NCI-H345 treated with DMSO at 0.1 percent for 48 hours (cell line): Measurements from ENCODE around the gene GDI2.
"Not testable (repeated sequence)": the region's sequence is repeated elsewhere in the genome, so short reads cannot be mapped to it uniquely, and the experiment has no call there.

ENCODE experiments used
- DNase-seq: peaks from one replicate; lab custom pipeline; 2025; ENCODE audit not compliant: unreplicated experiment; lab: John Stamatoyannopoulos, UW

Gene GDI2

DNA sequence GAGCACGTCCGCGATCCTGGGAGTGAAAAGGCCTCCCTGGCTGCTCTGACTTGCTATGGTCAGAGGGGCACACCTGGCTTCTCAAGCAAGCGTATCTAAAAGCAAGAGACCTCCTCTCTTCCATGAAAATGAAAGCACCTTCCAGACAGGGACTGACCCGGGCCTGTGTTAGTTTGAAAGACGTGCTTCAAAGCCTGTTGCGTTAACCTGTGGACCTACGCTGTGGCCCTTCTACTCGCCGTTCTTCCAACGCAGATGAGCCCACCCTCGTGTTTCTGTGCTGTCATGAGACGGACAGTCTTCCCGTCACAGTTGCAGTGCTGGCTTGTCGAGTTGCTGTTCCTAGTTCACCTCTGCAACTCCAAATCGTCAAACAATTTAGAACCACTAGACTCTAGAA, 15.5 kb upstream of the GDI2 start:
- no peak for DNase-seq

DNA sequence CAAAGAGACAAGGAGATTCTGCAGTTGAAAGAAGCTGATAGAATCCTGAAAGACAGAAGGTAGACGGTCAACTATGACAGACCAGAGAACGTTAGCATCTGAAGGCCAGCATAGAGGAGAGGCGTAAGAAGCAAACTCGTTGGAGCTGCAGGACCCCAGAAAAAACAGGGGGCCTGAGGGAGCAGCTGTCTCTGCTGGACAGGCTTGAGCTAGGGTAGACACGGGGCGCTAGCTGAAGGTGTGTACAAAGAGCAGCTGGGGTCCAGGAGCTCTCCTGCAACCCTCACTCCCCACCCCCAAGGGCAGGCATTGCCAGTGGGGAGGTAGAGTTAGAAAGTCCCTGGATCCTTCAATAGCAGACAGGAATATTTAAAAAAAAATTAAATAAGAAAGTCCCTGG, 14.6 kb upstream of the GDI2 start:
- no peak for DNase-seq

DNA sequence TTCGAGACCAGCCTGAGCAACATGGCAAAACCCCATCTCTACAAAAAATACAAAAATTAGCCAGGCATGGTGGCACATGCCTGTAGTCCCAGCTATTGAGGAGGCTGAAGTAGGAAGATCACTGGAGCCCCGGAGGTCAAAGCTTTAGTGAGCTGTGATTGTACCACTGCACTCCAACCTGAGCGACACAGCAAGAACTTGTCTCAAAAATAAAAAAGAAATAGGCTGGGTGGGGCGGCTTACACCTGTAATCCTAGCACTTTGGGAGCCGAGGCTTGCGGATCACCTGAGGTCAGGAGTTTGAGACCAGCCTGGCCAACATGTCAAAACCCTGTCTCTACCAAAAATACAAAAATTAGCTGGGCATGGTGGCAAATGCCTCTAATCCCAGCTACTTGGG, 13.3 kb upstream of the GDI2 start:
- DNase-seq: not testable (repeated sequence)

DNA sequence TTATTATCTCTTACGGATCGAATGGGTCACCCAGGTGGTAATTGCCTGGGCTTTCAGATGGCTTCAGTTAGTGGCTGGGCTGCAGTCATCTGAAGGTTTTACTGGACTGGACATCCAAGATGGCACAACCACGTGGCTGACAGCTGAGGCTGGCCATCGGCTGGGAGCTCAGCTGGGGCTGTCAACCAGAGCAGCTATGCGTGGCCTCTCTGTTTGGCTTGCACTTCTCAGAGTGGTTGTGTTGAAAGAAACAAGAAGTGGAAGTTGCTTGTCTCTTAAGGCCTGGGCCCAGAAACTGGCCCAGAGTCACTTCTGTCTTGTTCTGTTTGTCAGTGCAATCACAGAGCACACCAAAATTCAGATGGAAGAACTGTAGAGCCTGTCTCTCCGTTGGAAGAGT, 5.7 kb upstream of the GDI2 start:
- no peak for DNase-seq

DNA sequence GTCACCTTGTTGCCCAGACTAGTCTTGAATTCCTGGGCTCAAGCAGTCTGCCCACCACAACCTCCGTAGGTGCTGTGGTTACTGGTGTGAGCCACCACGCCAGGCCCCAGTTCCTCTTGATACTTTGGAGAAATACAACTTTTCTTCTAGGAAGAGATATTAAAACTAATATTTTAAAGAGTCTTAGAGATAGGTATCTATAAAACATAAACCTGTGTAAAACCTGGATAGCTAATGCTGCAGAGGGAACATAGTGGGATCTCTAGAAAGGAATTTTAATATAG, 4.8 kb upstream of the GDI2 start:
- no peak for DNase-seq

DNA sequence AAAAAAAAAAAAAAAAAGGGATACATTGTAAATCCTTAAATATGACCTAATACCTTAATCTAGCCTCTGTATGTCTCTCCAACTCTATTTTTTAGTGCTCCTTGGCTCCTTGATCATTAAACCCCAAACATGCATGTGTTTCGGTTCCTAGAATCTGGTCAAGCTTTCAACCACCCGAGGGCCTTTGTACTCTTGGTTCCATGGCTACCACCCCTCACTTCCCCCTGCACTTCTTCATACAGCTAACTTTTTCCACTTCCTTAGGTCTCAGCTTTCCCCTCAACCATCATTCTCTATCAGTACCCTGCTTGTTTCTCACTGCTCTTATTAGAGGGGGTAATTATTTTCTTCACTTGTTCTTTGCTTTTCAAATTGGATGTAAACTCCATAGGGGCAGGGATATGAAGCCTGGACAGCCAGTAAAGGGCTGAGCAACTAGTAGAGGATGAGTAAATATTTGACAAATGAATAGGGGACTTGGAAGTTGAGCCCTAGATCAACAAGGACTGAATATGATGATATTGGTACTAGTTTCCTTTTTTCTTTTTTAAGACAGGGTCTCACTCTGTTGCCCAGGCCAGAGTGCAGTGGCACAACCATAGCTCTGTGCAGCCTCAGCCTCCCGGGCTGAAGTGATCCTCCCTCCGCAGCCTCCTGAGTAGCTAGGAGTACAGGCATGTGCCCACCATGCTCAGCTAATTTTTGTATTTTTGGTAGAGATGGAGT, 4.3 kb upstream of the GDI2 start:
- DNase-seq: no peak

DNA sequence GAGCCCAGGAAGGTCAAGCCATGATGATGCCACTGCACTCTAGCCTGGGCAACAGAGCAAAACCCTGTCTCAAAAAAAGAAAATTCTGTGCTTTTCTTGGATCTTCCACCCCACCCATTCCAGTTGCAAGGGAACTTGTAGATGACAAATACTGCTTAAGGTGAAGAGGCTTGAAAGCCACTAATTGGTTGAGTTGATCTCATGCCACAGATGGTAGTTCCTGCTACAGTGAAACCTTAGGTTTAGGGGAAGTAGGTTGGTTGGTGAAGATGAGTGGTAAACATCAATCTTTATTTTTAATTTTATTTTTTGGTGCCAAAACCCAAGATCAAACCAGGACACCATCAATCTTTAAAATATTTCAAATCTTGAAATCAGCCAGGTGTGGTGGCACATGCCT, 2.9 kb upstream of the GDI2 start:
- DNase-seq: no peak

DNA sequence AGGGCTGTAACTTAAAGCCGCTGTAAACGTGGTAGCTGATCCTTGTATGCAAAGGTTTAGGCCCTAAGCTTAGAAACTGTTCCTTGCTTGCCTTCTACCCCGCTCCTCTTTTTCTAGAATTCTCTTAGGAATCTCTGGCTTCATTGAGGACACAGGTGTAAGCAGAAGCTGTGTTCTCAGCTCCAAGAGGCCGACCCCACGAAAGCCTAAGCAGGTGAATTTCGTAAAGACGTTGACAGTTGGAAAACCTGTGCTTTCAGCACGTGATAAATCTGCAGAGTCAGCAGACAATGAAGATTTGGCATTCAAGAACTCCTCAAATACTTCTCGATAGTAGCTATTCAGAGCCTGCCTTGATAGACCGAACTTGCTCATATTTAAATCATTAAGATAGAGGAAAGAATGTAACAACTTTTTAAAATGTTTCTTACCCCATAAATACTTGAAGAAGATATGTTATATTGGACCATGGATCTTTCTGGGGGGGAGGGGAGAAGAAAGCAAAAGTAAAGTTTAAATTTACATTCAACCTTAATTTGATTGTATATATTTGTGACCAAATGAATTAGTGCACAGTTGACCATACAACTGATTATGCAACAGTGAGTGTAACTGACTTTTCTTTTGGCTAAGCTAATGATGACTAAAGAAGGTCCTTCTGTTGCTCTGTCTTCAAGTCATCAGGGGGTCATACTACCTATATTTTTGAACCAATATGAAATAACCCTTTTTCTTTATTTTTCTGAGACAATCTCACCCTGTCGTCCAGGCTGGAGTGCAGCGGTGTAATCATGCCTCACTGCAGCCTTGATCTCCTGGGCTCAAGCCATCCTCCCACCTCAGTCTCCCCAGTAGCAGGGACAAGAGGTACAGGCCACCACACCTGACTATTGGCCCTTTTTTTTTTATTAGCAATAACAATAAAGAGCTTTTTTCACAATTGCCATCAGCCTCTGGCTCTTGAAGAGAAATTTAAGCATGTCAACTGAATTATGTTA, 1.2 kb upstream of the GDI2 start:
- DNase-seq: no peak

DNA sequence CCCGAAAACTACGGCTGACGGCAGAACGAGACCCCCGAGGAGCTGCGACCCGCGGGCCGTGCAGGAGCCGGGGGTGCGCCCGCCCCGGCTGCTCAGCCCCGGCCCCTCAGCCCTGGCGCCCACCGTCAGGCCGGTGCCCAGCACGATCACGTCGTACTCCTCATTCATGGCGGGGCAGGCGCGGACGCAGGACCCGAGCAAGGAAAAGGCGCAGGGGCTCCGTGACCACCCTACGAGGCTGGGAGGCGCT, 218 bp downstream of the GDI2 start:
- no peak for DNase-seq

DNA sequence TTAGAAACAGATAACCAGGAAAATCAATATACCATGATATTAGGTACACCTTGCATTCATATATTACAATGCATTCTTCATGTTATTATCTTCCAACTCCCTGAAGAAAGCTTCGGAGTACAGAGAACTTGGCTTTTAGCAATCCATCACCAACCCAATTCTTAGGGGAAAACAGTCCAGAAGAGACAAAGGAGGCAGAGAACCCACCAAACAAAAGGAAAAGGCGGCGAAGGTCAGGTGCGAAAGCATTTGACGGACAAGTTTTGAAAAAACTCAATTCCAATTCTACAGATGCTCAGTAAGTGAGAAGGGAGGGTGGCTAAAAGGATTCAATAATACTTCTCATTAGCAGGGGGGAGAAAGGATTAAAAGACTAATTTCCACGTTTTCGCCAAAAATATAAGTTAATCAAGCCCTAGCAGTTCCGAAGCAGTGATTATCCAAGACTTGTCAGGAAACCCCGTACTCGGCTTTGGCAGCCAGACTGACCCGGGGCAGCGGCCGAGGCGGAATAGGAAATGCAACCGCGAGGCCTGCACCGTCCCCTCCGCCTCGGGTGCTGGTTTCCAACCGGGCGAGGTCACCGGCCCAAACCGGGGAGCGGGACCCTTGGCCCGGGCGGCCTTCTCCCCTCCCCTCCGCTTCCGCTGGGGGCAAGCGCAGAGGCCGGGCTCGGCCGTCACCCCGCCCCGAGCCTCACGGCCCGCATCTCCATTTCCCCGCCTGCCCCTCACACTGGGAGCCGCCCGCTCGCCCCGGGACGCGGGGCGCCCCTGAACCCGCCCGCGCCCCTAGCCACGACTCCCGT, 747 bp downstream of the GDI2 start:
- DNase-seq: no peak

DNA sequence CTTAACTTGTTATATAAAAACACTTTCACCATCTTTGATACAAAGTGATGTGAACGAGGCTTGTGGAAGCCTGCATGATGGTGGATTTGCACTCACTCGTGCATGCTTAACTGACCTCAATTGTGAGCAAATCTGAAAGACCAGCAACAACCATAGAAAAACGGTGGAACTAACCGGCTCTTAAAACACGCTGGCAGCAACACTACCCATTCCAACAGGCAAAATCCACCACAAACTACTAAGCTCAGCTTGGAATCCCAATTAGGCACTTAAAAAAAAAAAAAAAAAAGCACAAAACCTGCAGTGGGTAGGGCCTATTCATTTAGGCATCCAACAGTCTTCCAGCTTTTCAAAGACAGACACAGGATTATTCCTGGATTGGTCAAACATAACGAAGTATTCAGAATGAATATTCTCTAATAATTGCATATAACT, 1.8 kb downstream of the GDI2 start:
- no peak for DNase-seq

DNA sequence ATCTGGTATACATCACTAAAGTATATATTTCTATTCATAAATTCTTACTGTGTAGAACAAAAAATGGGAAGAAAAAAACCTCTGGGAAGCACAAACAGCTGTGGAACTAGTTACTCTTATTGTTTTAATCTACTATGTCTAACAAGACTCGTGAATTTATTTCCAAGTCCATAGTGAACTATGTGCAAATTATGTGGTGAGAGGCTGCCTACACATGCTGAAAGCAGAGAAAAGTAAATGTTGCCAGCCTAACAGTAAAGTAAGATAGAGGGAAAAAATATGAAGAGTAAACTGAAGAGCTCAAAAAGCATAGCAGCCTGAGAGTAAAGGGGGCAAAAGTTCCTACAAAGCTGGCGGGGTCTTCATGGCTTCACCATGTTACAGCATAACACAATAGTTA, 3.0 kb downstream of the GDI2 start:
- DNase-seq: no peak

DNA sequence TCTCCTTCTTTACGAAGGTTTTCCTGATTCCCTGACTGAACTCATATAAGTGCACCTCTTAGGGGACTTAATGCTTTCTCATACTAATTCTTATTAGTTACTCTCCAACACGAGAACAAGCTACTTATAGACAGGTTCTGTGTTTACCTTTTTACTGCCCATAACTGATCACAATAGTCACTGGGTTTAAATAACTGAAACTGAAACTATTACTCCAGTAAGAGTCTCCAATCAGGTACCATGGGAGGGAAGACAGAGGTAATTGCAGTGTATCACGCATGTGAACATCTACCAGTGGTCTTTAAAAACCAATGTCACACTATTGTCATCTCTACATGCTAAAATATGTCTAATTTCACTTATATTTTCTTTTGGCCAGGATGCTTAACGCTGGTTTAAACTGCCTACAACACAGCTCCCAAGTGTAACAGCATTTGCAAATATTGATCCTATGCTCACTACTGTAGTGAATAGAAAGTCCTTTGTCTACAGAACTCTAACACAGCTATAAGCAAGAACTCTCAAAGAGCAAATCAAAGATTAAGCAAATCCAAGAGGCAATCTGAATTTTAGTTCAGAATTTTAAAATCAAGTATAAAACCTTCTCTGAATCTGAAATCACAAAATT, 3.6 kb downstream of the GDI2 start:
- no peak for DNase-seq

DNA sequence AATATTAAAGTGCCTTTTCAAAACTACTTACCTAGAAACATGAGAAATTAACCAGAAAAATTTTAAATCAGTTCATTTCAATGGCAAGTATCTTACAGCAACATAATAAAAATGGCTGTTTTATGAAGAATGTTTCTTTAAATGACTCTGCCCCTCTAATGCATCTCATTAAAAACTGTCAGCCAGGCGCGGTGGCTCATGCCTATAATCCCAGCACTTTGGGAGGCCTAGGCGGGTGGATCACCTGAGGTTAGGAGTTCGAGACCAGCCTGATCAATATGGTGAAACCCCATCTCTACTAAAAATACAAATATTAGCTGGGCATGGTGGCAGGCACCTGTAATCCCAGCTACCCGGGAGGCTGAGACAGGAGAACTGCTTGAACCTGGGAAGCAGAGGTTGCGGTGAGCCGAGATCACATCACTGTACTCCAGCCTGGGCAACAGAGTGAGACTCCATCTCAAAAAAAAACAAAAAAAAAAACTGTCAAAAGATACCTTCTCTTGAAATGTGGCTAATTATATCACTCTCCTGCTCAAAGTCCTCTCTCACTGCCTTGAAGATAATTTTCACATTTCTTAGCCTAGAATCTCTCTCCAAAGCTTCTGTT, 4.3 kb downstream of the GDI2 start:
- DNase-seq: not testable (repeated sequence)

DNA sequence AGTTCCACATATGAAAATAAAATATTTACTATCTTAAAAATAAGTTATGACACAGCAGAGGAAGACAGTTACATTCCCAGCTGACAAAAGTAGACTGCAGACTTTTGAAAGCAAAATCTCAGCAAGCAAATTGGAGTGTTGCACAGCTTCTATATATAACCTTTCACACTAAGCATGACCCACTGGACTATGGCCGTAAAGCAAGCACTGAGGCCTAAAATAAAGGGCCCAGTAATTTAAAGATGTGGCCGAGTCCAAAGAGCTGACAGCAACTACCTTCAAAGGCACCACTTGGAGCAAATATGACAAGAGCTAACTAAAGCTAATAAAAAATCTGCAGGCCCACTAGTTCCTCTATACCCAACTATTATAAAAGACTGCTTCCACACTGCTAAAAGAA, 6.5 kb downstream of the GDI2 start:
- DNase-seq: no peak

DNA sequence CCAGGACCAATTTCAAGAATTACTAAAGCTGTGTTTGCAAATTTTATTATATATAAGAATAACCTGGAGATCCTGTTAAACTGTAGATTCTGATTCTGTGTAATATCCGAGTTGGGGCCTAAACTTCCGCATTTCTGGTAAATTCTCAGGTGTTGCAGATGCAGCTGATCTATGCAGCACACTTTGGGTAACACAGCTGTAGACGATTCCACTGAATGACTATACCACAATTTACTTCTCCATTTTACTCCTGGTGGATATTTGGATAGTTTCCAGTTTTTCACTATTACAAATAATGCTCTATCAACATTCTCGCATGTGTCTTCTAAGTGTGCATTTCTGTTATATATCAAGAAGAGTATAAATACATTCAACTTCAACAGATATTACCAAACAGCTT, 7.5 kb downstream of the GDI2 start:
- no peak for DNase-seq

DNA sequence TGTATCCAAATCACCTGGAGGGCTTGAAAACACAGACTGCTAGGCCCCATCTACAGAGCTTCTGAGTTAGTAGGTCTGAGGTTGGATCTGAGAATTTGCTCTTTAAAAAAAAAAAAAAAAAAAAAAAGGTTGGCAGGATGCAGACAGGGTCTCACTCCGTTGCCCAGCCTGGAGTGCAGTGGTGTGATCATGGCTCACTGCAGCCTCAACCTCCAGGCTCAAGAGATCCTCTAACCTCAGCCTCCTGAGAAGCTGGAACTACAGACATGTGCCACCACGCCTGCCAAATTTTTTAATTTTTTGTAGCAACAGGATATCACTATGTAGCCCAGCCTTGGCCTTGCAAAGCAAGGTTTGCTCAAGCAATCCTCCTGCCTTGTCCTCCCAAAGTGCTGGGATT, 8.0 kb downstream of the GDI2 start:
- no peak for DNase-seq

DNA sequence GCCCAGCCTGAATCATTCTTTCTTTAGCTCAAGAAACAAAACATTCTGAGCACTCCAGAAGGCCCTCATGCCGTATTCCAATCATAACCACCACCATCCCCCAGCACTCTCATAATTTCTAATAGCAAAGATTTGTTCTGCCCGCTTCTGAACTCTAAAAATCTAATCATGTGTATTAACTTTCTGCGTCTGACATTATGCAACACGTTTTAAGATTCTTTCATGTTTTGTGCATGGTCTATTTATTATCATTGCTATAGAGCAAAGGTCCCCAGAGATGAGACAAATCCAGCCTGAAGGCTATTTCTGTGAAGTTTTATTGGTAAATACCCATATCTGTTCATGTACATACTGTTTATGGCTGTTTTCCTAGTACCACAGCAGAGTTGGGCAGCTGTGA, 8.8 kb downstream of the GDI2 start:
- DNase-seq: no peak

DNA sequence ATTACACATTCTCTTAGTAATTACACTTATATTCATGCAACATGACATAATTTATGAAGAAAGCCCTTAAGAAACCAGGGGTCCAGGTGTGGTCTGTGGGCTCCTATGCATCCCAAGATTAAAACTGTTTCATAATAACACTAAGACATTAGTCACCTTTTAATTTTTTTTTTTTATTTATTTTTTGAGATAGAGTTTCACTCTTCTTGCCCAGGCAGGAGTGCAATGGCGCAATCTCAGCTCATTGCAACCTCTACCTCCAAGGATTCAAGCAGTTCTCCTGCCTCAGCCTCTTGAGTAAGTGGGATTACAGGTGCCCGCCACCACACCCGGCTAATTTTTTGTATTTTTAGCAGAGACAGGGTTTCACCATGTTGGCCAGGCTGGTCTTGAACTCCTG, 12.5 kb downstream of the GDI2 start:
- no peak for DNase-seq

DNA sequence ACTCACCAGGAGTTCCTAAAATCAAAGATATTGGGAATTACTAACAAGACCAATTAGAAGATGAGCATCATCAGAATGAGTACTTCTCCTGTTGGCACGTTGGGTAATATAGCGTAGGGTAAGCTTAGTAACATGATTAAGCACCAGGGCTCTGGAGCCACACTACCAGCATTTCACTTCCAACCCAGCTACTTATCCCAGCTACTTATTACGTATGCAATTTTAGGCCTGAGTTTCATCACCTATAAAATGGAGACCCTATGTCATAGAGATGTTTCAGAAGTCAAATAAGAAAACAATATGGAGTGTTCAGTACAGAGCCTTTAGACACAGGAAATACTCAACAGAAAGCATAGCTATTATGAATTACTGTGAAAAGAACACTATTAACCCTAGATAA, 19.0 kb downstream of the GDI2 start:
- DNase-seq: no peak

DNA sequence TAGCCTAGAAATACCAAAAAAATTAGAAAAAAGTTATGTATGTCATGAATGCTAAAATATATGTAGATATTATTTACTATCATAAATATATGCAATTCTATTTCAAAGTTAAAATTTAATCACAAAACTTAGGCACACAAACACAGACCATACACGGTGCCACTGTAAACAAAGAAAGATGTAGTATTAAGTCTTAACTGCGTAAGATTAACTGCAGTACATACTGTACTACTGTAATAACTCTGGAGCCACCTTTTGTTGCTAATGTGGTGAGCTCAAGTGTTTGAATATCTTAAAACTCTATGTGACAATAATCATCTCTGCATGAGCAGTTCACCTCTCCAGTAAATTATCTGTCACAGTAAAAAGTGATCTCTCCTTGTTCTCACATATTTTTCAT, 23.6 kb downstream of the GDI2 start:
- no peak for DNase-seq
